ENCODE data around the gene KAT8. TPM values are rescaled to one million over a fixed set of nuclear protein-coding genes. Genes with fewer than 3 reads are reported as not detected.

The KAT8 gene
- total RNA-seq, 1 donor from 2014 or later: 56.0 TPM

- DNase-seq (ENCODE audit: extremely low spot score, unreplicated experiment): no peak
- H3K27me3 Mint-ChIP-seq (ENCODE audit: unreplicated experiment): no peaks in the 10 kb centered on the region
- H3K9me3 Mint-ChIP-seq (ENCODE audit: unreplicated experiment): no peaks in the 10 kb centered on the region
- peaks cover 19% of the 10 kb centered on the region for H3K4me1 Mint-ChIP-seq (ENCODE audit: unreplicated experiment)
- TF ChIP-seq CTCF (IDR thresholded peaks at IDR 0.05): no peak
- H3K4me3 Mint-ChIP-seq (ENCODE audit: unreplicated experiment): no peak overlapping the region
- H3K27ac Mint-ChIP-seq (ENCODE audit: unreplicated experiment): no peak overlapping the region
- peaks cover 11% of the 10 kb centered on the region for H3K36me3 Mint-ChIP-seq (ENCODE audit: unreplicated experiment)
Observed at GRCh38 chr16:31114468-31114867, 3.0 kb upstream of the KAT8 start.

- H3K9me3 Mint-ChIP-seq (ENCODE audit: unreplicated experiment): no peaks in the 10 kb centered on the region
- no peak for DNase-seq (ENCODE audit: extremely low spot score, unreplicated experiment)
- no peaks in the 10 kb centered on the region for H3K27me3 Mint-ChIP-seq (ENCODE audit: unreplicated experiment)
- H3K27ac Mint-ChIP-seq (ENCODE audit: unreplicated experiment): peak overlapping the region; percentile 98
- H3K4me3 Mint-ChIP-seq (ENCODE audit: unreplicated experiment): peak overlapping the region; percentile 91
- H3K36me3 Mint-ChIP-seq (ENCODE audit: unreplicated experiment): peaks cover 15% of the 10 kb centered on the region
- no peak for TF ChIP-seq CTCF (IDR thresholded peaks at IDR 0.05)
- H3K4me1 Mint-ChIP-seq (ENCODE audit: unreplicated experiment): peaks cover 13% of the 10 kb centered on the region
Observed at GRCh38 chr16:31118223-31119155, 1.0 kb downstream of the KAT8 start.

GRCh38 chr16:31120129-31120528 lies 2.7 kb downstream of the KAT8 start:
- no peak for DNase-seq (ENCODE audit: extremely low spot score, unreplicated experiment)
- H3K36me3 Mint-ChIP-seq (ENCODE audit: unreplicated experiment): peaks cover 15% of the 10 kb centered on the region
- no peak for TF ChIP-seq CTCF (IDR thresholded peaks at IDR 0.05)
- peaks cover 13% of the 10 kb centered on the region for H3K4me1 Mint-ChIP-seq (ENCODE audit: unreplicated experiment)
- no peak overlapping the region for H3K27ac Mint-ChIP-seq (ENCODE audit: unreplicated experiment)
- no peaks in the 10 kb centered on the region for H3K27me3 Mint-ChIP-seq (ENCODE audit: unreplicated experiment)
- no peaks in the 10 kb centered on the region for H3K9me3 Mint-ChIP-seq (ENCODE audit: unreplicated experiment)
- no peak overlapping the region for H3K4me3 Mint-ChIP-seq (ENCODE audit: unreplicated experiment)

GRCh38 chr16:31125844-31126243 lies 8.4 kb downstream of the KAT8 start:
- no peak for DNase-seq (ENCODE audit: extremely low spot score, unreplicated experiment)

More at GRCh38 chr16:31125844-31126243, 8.4 kb downstream of the KAT8 start:
- H3K9me3 Mint-ChIP-seq (ENCODE audit: unreplicated experiment): no peaks in the 10 kb centered on the region
- no peak overlapping the region for H3K4me3 Mint-ChIP-seq (ENCODE audit: unreplicated experiment)
- H3K27me3 Mint-ChIP-seq (ENCODE audit: unreplicated experiment): no peaks in the 10 kb centered on the region
- TF ChIP-seq CTCF (IDR thresholded peaks at IDR 0.05): no peak
- H3K36me3 Mint-ChIP-seq (ENCODE audit: unreplicated experiment): peaks cover 12% of the 10 kb centered on the region
- H3K27ac Mint-ChIP-seq (ENCODE audit: unreplicated experiment): no peak overlapping the region
- H3K4me1 Mint-ChIP-seq (ENCODE audit: unreplicated experiment): no peaks in the 10 kb centered on the region
